Calu3 (cell line): Measurements from ENCODE around the gene C5. TPM values are rescaled to one million over a fixed set of nuclear protein-coding genes. Genes with fewer than 3 reads are reported as not detected.

Source experiments
- BruUV-seq: library from RNA; stranded (reverse); fragments of 400-500 nt; replicated peaks from 2 replicates; lab custom pipeline; 2021; lab: Mats Ljungman, UMichigan
- CTCF ChIA-PET: fragments of 300-600 bp; sonication (Branson Sonifier 250); formaldehyde crosslinking; loops from one replicate; lab custom pipeline; 2022; ENCODE audit warnings: antibody characterized with exemption; lab: Charles Lee
- DNase-seq: peaks from one replicate; pipeline ENCODE4 v3.0.0; 2022
- H3K27ac Mint-ChIP-seq: one replicate; pipeline ENCODE4 v1.8.0; 2022; ENCODE audit warnings: mixed read lengths; ENCODE audit not compliant: unreplicated experiment
- H3K27me3 Mint-ChIP-seq: one replicate; pipeline ENCODE4 v1.8.0; 2022; ENCODE audit warnings: mixed read lengths; ENCODE audit not compliant: unreplicated experiment
- H3K36me3 Mint-ChIP-seq: one replicate; pipeline ENCODE4 v1.8.0; 2022; ENCODE audit warnings: mild to moderate bottlenecking, moderate library complexity, mixed read lengths; ENCODE audit not compliant: insufficient read depth, unreplicated experiment
- H3K4me1 Mint-ChIP-seq: one replicate; pipeline ENCODE4 v1.8.0; 2022; ENCODE audit warnings: mild to moderate bottlenecking, low read depth, mixed read lengths; ENCODE audit not compliant: unreplicated experiment
- H3K4me3 Mint-ChIP-seq: one replicate; pipeline ENCODE4 v1.8.0; 2022; ENCODE audit warnings: mild to moderate bottlenecking, low read depth, moderate library complexity, mixed read lengths; ENCODE audit not compliant: unreplicated experiment
- H3K9me3 Mint-ChIP-seq: one replicate; pipeline ENCODE4 v1.8.0; 2022; ENCODE audit warnings: low read depth, mixed read lengths; ENCODE audit not compliant: unreplicated experiment
- intact Hi-C: fragments of 100-400 bp; cut with micrococcal nuclease; formaldehyde crosslinking; loops from one replicate; pipeline ENCODE4 v1.10.0; 2022; ENCODE audit not compliant: unreplicated experiment
- total RNA-seq: library from RNA; stranded (reverse); gene quantifications from 2 replicates; pipeline ENCODE4 v1.2.3, GENCODE V29; 2022
- TF ChIP-seq, protein P1 (sequence below): fragments of 200-600 bp; IDR thresholded peaks from one replicate; pipeline ENCODE4 v1.8.0; 2022; ENCODE audit warnings: antibody characterized with exemption; ENCODE audit not compliant: unreplicated experiment

Gene C5
- total RNA-seq, 1 experiment from 2014 or later, result 12.3 TPM

DNA sequence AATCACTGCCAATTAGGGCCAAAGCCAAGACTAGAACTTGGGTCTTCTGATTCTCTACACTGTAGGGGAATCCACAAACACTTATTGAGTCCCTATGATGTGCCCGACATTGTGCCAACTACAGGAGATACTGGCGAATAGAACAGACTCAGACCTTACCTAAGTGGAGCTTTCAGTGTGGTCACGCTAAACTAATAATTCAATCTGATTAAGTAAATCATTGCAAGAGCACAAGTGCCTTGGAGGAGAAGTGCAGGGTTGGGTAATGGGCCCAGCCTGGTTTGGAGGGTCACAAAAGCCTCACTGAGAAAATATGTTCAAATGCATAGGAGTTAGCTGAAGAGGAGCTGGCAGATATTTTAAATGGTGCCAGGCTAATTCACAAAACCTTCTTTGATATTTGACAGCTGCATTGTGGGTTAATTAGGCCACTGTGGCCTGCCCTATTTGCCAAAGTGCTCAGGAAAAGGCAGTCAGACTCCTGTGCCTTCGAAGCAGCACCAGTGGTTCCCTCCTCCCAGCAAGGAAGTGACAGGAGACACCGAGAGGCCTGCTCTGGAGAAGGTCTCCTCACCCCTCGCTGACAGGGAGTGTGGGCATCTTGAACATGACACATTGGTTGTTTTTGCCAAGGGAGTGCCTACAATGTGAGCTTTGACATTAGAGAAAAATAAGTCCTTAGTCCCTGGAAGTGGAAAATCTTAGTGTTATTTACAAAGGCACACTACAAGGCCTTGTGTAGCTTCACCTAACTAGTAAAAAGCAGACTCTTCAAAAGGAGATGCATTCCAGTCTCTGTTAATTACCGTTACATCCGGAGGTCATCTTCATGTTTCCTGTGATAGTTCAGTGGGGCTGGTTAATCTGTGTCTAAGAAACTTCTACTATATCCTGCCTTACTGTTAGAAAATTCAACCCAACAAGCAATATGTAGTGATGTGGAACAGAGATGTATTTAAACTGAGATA, 99.4 kb downstream of the C5 start:
- TF ChIP-seq, protein P1, sequence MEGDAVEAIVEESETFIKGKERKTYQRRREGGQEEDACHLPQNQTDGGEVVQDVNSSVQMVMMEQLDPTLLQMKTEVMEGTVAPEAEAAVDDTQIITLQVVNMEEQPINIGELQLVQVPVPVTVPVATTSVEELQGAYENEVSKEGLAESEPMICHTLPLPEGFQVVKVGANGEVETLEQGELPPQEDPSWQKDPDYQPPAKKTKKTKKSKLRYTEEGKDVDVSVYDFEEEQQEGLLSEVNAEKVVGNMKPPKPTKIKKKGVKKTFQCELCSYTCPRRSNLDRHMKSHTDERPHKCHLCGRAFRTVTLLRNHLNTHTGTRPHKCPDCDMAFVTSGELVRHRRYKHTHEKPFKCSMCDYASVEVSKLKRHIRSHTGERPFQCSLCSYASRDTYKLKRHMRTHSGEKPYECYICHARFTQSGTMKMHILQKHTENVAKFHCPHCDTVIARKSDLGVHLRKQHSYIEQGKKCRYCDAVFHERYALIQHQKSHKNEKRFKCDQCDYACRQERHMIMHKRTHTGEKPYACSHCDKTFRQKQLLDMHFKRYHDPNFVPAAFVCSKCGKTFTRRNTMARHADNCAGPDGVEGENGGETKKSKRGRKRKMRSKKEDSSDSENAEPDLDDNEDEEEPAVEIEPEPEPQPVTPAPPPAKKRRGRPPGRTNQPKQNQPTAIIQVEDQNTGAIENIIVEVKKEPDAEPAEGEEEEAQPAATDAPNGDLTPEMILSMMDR, result no peak
- no peak overlapping the region for H3K27ac Mint-ChIP-seq
- no peaks in the 10 kb centered on the region for H3K27me3 Mint-ChIP-seq
- no peaks in the 10 kb centered on the region for H3K4me1 Mint-ChIP-seq
- intact Hi-C loops, result no loop called here
- CTCF ChIA-PET, result interaction anchor here (0.7 kb wide), 1 partner anchor 221 kb away, joined by 5 read pairs; no protein-coding TSS in a partner anchor
- BruUV-seq, result no TSS peak
- H3K9me3 Mint-ChIP-seq, result no peaks in the 10 kb centered on the region
- no peaks in the 10 kb centered on the region for H3K36me3 Mint-ChIP-seq
- no peak overlapping the region for H3K4me3 Mint-ChIP-seq
- DNase-seq, result no peak

DNA sequence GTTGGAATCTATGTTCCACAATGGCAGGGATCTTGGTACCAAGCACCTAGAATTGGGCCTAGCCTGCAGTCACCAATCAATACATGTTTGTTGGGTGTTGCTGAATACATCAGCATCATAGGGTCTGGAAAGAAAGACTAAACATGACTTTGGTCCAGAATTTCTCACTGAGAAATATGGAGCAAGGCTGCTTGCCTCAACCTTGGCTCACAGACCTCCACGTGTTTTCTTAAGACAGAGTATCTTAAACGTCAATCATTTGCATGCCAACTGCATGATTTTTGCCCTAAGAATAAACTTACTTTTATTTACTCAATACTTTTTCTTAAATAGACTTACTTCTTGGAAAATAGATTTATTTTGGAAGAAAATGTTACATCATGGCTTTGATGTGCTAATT, 100.8 kb downstream of the C5 start:
- Mint-ChIP-seq H3K9me3 (no peaks in the 10 kb centered on the region), H3K27ac (no peak overlapping the region), H3K4me1 (no peaks in the 10 kb centered on the region), H3K36me3 (no peaks in the 10 kb centered on the region), H3K4me3 (no peak overlapping the region), H3K27me3 (no peaks in the 10 kb centered on the region)
- CTCF ChIA-PET, result no interaction called here
- no TSS peak for BruUV-seq
- intact Hi-C loops, result no loop called here
- TF ChIP-seq, protein P1, result no peak
- no peak for DNase-seq

DNA sequence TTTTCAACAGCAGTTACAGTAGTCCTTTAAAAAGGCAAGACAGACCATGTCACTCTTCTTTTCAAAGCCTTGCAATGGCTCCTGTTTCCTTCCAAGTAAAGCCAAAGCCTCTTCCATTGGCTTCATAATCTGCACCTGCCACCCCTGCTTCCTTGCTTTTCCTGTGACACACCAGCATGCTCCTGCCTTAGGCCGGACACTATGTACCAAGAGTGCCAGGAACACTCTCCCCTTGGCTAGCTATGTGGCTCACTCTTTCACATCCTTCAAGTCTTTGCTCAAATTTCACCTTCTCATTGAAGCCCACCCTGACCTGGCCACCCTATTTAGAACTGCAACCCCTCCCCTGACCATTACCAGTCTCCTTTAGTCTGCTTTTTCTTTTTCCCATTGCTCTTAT, 101.3 kb downstream of the C5 start:
- no peaks in the 10 kb centered on the region for H3K9me3 Mint-ChIP-seq

DNA sequence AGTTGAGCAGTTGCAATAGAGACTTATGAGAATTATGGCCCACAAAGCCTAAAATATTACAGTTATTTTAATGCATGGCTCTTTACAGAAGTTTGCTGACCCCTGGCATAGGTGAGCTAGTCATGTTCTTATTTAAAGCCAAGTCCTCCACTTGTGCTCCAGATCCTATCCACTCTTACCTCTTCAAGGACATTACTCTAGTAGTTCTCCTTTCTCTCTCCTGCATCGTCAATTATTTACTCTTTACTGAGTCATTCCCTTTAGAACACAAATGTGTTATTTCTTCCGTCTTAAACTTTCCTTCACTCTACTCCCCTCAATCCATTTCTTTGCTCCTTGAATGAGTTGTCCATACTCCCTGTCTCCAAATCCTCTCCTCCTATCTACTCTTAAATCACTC, 102.9 kb downstream of the C5 start:
- H3K36me3 Mint-ChIP-seq, result no peaks in the 10 kb centered on the region
- no peaks in the 10 kb centered on the region for H3K27me3 Mint-ChIP-seq
- H3K4me3 Mint-ChIP-seq, result no peak overlapping the region
- no peak for DNase-seq
- no peak overlapping the region for H3K27ac Mint-ChIP-seq
- TF ChIP-seq, protein P1, result no peak
- BruUV-seq, result no TSS peak
- no peaks in the 10 kb centered on the region for H3K4me1 Mint-ChIP-seq
- CTCF ChIA-PET, result no interaction called here
- no peaks in the 10 kb centered on the region for H3K9me3 Mint-ChIP-seq
- intact Hi-C loops, result no loop called here

More for the DNA sequence above, 101.3 kb downstream of the C5 start:
- Mint-ChIP-seq H3K36me3 (no peaks in the 10 kb centered on the region), H3K27me3 (no peaks in the 10 kb centered on the region), H3K4me1 (no peaks in the 10 kb centered on the region), H3K27ac (no peak overlapping the region), H3K4me3 (no peak overlapping the region)
- intact Hi-C loops, result no loop called here
- BruUV-seq, result no TSS peak
- CTCF ChIA-PET, result no interaction called here
- TF ChIP-seq, protein P1, result no peak
- DNase-seq, result no peak
